ENCODE measurements around the gene CYTH1. TPM values are rescaled to one million over a fixed set of nuclear protein-coding genes. Genes with fewer than 3 reads are reported as not detected.

CYTH1 gene
- total and polyA plus RNA-seq, 10 of the 15 experiments (the other 5 are each of a cell fraction or from before 2014, with no cell fraction given): 6.6 to 188 (median 145) TPM

- TF ChIP-seq, protein P1, sequence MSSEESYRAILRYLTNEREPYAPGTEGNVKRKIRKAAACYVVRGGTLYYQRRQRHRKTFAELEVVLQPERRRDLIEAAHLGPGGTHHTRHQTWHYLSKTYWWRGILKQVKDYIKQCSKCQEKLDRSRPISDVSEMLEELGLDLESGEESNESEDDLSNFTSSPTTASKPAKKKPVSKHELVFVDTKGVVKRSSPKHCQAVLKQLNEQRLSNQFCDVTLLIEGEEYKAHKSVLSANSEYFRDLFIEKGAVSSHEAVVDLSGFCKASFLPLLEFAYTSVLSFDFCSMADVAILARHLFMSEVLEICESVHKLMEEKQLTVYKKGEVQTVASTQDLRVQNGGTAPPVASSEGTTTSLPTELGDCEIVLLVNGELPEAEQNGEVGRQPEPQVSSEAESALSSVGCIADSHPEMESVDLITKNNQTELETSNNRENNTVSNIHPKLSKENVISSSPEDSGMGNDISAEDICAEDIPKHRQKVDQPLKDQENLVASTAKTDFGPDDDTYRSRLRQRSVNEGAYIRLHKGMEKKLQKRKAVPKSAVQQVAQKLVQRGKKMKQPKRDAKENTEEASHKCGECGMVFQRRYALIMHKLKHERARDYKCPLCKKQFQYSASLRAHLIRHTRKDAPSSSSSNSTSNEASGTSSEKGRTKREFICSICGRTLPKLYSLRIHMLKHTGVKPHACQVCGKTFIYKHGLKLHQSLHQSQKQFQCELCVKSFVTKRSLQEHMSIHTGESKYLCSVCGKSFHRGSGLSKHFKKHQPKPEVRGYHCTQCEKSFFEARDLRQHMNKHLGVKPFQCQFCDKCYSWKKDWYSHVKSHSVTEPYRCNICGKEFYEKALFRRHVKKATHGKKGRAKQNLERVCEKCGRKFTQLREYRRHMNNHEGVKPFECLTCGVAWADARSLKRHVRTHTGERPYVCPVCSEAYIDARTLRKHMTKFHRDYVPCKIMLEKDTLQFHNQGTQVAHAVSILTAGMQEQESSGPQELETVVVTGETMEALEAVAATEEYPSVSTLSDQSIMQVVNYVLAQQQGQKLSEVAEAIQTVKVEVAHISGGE (CRISPR knock-in tag; IDR thresholded peaks at IDR 0.05): no peak
- TF ChIP-seq HDAC6 (IDR thresholded peaks at IDR 0.05; ENCODE audit: unreplicated experiment) (no peak), NR2F1 (conservative IDR thresholded peaks at IDR 0.05) (peak; percentile 91), E2F4 (IDR thresholded peaks at IDR 0.05; ENCODE audit: low read depth, low read length) (no peak), FOXK2 (IDR thresholded peaks at IDR 0.05) (no peak), CBX3 (IDR thresholded peaks at IDR 0.05; ENCODE audit: borderline replicate concordance, low read depth) (no peak), TBL1XR1 (IDR thresholded peaks at IDR 0.05; ENCODE audit: low read depth, low read length) (no peak), MEF2A (IDR thresholded peaks at IDR 0.05; ENCODE audit: insufficient read depth, low read depth, low read length) (0 out of 2 replicates have a peak, but pooled peaks have one; percentile 5), ZNF622 (IDR thresholded peaks at IDR 0.05) (no peak), ZNF274 (IDR thresholded peaks at IDR 0.05; ENCODE audit: insufficient read depth, insufficient read length) (no peak), BCL11A (IDR thresholded peaks at IDR 0.05; ENCODE audit: low read depth, low read length) (0 out of 2 replicates have a peak, but pooled peaks have one; percentile 45), YY1 (IDR thresholded peaks at IDR 0.05; ENCODE audit: low read depth, low read length) (no peak), SMARCA5 (IDR thresholded peaks at IDR 0.05) (peak; percentile 17; the same call in 1 of the 2 replicates), HDGF (IDR thresholded peaks at IDR 0.05) (no peak), MEF2B (IDR thresholded peaks at IDR 0.05; ENCODE audit: partially characterized antibody, poor library complexity, severe bottlenecking) (no peak), CHD4 (IDR thresholded peaks at IDR 0.05) (no peak), NR2C1 (IDR thresholded peaks at IDR 0.05) (no peak), EED (IDR thresholded peaks at IDR 0.05; ENCODE audit: low read depth) (peak; percentile 98), TCF3 (IDR thresholded peaks at IDR 0.05; ENCODE audit: borderline replicate concordance, insufficient read depth, low read depth, low read length) (peak; percentile 61; the same call in 1 of the 2 replicates), NBN (IDR thresholded peaks at IDR 0.05) (peak; percentile 61), ASH2L (IDR thresholded peaks at IDR 0.05; ENCODE audit: borderline replicate concordance, low read depth) (no peak), CREM (IDR thresholded peaks at IDR 0.05; ENCODE audit: low read depth) (peak; percentile 84), BMI1 (IDR thresholded peaks at IDR 0.05; ENCODE audit: borderline replicate concordance) (no peak), ESRRA (IDR thresholded peaks at IDR 0.05; ENCODE audit: low read length) (no peak)
- TF ChIP-seq, protein P2, sequence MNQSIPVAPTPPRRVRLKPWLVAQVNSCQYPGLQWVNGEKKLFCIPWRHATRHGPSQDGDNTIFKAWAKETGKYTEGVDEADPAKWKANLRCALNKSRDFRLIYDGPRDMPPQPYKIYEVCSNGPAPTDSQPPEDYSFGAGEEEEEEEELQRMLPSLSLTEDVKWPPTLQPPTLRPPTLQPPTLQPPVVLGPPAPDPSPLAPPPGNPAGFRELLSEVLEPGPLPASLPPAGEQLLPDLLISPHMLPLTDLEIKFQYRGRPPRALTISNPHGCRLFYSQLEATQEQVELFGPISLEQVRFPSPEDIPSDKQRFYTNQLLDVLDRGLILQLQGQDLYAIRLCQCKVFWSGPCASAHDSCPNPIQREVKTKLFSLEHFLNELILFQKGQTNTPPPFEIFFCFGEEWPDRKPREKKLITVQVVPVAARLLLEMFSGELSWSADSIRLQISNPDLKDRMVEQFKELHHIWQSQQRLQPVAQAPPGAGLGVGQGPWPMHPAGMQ (IDR thresholded peaks at IDR 0.05; ENCODE audit: borderline replicate concordance): no peak
These were observed 136.4 kb downstream of the CYTH1 start (continued) for GRCh38 chr17:78645421-78646295.

Data from GM12878 (cell line).